T1000 (cell line): ENCODE data around the gene ATR.
"Not testable (repeated sequence)": the region's sequence is repeated elsewhere in the genome, so short reads cannot be mapped to it uniquely, and the experiment has no call there.

Experiments
- DNase-seq: peaks from one replicate; lab custom pipeline; 2025; ENCODE audit warnings: mixed read lengths; lab: John Stamatoyannopoulos, UW

ATR gene

GRCh38 chr3:142595141-142595540, 16.6 kb upstream of the ATR start:
- DNase-seq, result no peak

GRCh38 chr3:142592268-142592667, 13.7 kb upstream of the ATR start:
- DNase-seq, result not testable (repeated sequence)

- DNase-seq, result no peak
Measured at GRCh38 chr3:142588703-142589102, 10.2 kb upstream of the ATR start.

GRCh38 chr3:142586803-142587406, 8.4 kb upstream of the ATR start:
- peak; percentile 36 for DNase-seq

- not testable (repeated sequence) for DNase-seq
Measured at GRCh38 chr3:142581070-142581469, 2.5 kb upstream of the ATR start.

GRCh38 chr3:142580061-142580423, 1.5 kb upstream of the ATR start:
- no peak for DNase-seq

GRCh38 chr3:142577696-142578328, 721 bp downstream of the ATR start:
- DNase-seq, result no peak

- no peak for DNase-seq
Measured at GRCh38 chr3:142576792-142577191, 1.7 kb downstream of the ATR start.

GRCh38 chr3:142574665-142575064, 3.9 kb downstream of the ATR start:
- DNase-seq, result no peak

GRCh38 chr3:142574223-142574622, 4.3 kb downstream of the ATR start:
- not testable (repeated sequence) for DNase-seq

- DNase-seq, result not testable (repeated sequence)
Measured at GRCh38 chr3:142569422-142569821, 9.1 kb downstream of the ATR start.

- DNase-seq, result no peak
Measured at GRCh38 chr3:142568393-142569017, 10.0 kb downstream of the ATR start.

- DNase-seq, result no peak
Measured at GRCh38 chr3:142566096-142566495, 12.4 kb downstream of the ATR start.

GRCh38 chr3:142563496-142563997, 15.0 kb downstream of the ATR start:
- DNase-seq, result no peak

- DNase-seq, result no peak
Measured at GRCh38 chr3:142560118-142560517, 18.4 kb downstream of the ATR start.

GRCh38 chr3:142553741-142554140, 24.8 kb downstream of the ATR start:
- no peak for DNase-seq

- not testable (repeated sequence) for DNase-seq
Measured at GRCh38 chr3:142552579-142552978, 26.0 kb downstream of the ATR start.

- no peak for DNase-seq
Measured at GRCh38 chr3:142549986-142550385, 28.5 kb downstream of the ATR start.

- no peak for DNase-seq
Measured at GRCh38 chr3:142543307-142543706, 35.2 kb downstream of the ATR start.

- DNase-seq, result no peak
Measured at GRCh38 chr3:142542054-142542453, 36.5 kb downstream of the ATR start.

GRCh38 chr3:142536519-142536918, 42.0 kb downstream of the ATR start:
- DNase-seq, result no peak

GRCh38 chr3:142534543-142534942, 44.0 kb downstream of the ATR start:
- DNase-seq, result no peak

- no peak for DNase-seq
Measured at GRCh38 chr3:142530296-142530695, 48.2 kb downstream of the ATR start.
